HG03378 (cell line): ENCODE data around the gene FBXO10.
A peak's percentile ranks its signal among the peaks of the same experiment; 100 is the strongest.

Source experiments
- ATAC-seq: cut with Tn5 transposase; IDR thresholded peaks from one replicate; pipeline ENCODE4 v1.9.1; 2021; ENCODE audit warnings: mild to moderate bottlenecking, moderate library complexity; ENCODE audit not compliant: unreplicated experiment

FBXO10 gene

GRCh38 chr9:37551468-37551867 is 24.7 kb downstream of the FBXO10 start:
- no peak for ATAC-seq

- no peak for ATAC-seq
Measured at GRCh38 chr9:37550781-37551180, 25.4 kb downstream of the FBXO10 start.

GRCh38 chr9:37549527-37549926 is 26.7 kb downstream of the FBXO10 start:
- ATAC-seq, result no peak

- ATAC-seq, result no peak
Measured at GRCh38 chr9:37547328-37547878, 28.8 kb downstream of the FBXO10 start.

- no peak for ATAC-seq
Measured at GRCh38 chr9:37543468-37543867, 32.7 kb downstream of the FBXO10 start.

- no peak for ATAC-seq
Measured at GRCh38 chr9:37542895-37543294, 33.3 kb downstream of the FBXO10 start.

GRCh38 chr9:37542488-37542887 is 33.7 kb downstream of the FBXO10 start:
- ATAC-seq, result no peak

- ATAC-seq, result no peak
Measured at GRCh38 chr9:37541465-37541864, 34.7 kb downstream of the FBXO10 start.

GRCh38 chr9:37540634-37541033 is 35.5 kb downstream of the FBXO10 start:
- no peak for ATAC-seq

GRCh38 chr9:37539634-37540033 is 36.5 kb downstream of the FBXO10 start:
- ATAC-seq, result no peak

GRCh38 chr9:37538099-37538498 is 38.1 kb downstream of the FBXO10 start:
- no peak for ATAC-seq

GRCh38 chr9:37534901-37535300 is 41.3 kb downstream of the FBXO10 start:
- no peak for ATAC-seq

- ATAC-seq, result no peak
Measured at GRCh38 chr9:37534412-37534811, 41.8 kb downstream of the FBXO10 start.

GRCh38 chr9:37531699-37532098 is 44.5 kb downstream of the FBXO10 start:
- peak; percentile 50 for ATAC-seq

- peak; percentile 60 for ATAC-seq
Measured at GRCh38 chr9:37528652-37529471, 47.3 kb downstream of the FBXO10 start.

GRCh38 chr9:37523916-37524315 is 52.3 kb downstream of the FBXO10 start:
- ATAC-seq, result no peak

GRCh38 chr9:37522971-37523370 is 53.2 kb downstream of the FBXO10 start:
- ATAC-seq, result no peak

- no peak for ATAC-seq
Measured at GRCh38 chr9:37521111-37521510, 55.1 kb downstream of the FBXO10 start.

- ATAC-seq, result no peak
Measured at GRCh38 chr9:37520641-37521040, 55.5 kb downstream of the FBXO10 start.

- no peak for ATAC-seq
Measured at GRCh38 chr9:37517923-37518322, 58.3 kb downstream of the FBXO10 start.

- ATAC-seq, result no peak
Measured at GRCh38 chr9:37515620-37516258, 60.4 kb downstream of the FBXO10 start.

GRCh38 chr9:37514999-37515398 is 61.2 kb downstream of the FBXO10 start:
- ATAC-seq, result no peak
